Ureter (tissue), 1 donor: Measurements from ENCODE around the gene COL5A2. TPM values are rescaled to one million over a fixed set of nuclear protein-coding genes. Genes with fewer than 3 reads are reported as not detected.

Source experiments
- DNase-seq: peaks from one replicate; pipeline ENCODE4 v3.0.0-alpha.2; 2020; ENCODE audit warnings: low spot score
- total RNA-seq: library from RNA; stranded (reverse); gene quantifications from one replicate; pipeline ENCODE4 v1.2.4, GENCODE V29; 2023
- donor health status: DM: yes; HTN: yes; CAD: no.

Gene COL5A2
- 21.8 TPM for total RNA-seq

GRCh38 chr2:189179570-189179950 is at the start of gene COL5A2:
TSS of gene COL5A2 (minus strand) at chr2:189179761. CDS start at chr2:189179604, 157 bp downstream.
- DNase-seq: peak; percentile 42

GRCh38 chr2:189226017-189226416 is 46.5 kb upstream of the COL5A2 start:
- DNase-seq: no peak

DNA sequence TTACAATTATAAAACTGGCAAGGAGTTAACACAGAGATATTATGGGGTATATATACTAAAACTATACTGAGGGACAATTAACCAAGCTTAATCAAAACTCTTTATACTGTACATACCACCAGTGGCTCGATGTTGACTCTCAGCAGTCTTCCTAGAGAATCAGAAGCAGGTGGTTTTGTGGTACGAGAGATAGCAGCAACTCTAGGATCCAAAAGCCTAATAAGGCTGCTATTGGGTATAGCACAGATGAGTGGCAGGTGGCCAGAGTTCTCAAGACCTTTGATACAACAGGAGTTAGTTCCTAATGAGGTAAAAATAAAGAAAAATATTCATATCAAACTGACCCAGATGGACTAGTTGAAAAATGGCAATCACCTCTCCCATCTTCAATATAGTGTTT is 45.5 kb upstream of the COL5A2 start:
- no peak for DNase-seq

DNA sequence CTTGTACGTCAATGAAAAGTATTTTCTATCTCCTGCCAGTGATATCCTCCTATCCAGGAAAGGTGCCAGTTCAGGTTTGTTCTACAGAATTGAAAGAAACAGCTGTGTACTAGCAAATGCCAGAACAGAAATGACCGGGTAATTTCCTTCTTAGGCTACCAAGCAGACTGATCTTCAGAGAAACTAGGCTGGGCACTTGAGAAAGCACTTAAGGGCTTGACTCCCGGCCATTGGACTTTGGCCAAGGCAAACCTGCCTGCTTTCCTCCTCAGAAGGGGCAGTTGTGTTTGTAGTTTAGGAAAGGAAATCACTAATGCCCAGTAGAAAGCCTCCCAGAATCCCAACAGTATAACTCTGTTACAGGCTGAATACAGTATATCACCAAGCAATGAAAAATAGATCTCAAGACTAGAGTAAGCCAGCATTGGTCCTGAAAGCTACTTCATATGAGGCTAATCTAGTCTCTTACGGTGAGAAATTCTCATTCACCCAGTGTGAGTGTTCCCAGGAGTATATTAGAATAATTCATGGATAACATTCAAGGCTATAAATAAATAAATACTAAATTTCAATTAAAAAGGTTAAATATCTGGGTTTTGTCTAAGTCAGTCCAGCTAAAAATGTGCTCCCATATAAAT is 43.0 kb upstream of the COL5A2 start:
- DNase-seq: no peak

DNA sequence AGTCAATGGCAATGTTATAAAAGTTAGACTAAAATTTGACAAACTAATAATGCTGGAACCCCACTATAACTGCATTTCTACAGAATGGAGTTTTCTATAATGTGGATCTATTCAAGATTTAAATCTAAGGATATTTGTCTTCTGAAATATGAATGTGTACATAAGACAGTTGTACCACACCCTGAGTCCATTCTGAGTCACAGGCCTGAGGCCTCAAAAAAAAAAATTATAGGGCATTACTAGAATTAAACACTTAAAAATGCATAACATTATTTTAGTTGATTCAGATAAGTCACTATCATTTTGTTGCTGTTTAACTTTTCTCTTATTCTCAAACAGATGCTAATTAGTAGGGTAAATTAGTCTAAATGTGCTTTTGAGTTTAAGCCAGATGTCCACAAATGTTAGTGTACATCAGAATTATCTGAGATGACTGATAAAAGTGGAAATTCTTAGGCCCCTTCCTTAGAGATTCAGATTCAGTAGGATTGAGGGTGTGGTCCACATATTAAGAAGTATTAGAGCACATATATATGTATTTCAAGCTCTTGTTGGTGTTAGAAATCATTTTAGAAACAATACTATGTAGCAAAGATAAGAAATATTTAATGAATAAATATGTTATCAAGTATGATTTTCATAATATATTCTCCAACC is 42.4 kb upstream of the COL5A2 start:
- no peak for DNase-seq

DNA sequence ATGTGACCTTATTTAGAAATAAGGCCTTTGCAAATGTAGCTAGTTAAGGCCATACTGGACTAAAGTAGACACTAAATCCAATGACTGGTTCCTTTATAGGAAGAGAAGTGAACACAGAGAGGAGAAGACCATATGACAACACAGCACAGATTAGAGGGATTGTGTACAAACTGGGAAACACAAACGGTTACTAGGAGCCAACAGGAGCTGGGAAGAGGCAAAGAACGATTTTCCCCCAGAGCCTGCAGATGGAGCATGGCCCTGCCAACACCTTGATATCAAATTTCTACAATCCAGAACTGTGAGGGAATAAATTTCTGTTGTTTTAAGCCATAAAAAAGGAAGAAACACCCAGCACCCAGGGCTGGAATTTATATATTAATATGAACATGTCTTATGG is 38.7 kb upstream of the COL5A2 start:
- DNase-seq: no peak

DNA sequence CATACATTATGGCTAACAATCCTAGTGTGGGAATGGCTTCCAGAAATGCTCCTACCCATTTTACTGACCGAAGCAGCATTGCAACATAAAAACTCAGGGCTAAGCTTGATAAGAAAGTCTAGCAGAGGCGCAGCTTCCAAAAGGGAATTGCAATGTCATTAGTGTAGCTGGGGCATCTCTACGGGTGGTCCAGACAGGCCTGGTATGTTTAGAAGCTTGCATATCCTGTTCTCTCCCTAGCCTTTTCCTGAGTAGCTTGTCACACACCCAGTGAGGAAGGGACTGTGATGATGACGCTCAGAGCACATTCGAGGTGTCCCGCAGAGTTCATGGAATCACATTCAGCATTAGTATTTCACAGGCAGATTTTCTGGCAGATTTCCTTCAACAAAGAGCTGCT is 38.0 kb upstream of the COL5A2 start:
- no peak for DNase-seq

DNA sequence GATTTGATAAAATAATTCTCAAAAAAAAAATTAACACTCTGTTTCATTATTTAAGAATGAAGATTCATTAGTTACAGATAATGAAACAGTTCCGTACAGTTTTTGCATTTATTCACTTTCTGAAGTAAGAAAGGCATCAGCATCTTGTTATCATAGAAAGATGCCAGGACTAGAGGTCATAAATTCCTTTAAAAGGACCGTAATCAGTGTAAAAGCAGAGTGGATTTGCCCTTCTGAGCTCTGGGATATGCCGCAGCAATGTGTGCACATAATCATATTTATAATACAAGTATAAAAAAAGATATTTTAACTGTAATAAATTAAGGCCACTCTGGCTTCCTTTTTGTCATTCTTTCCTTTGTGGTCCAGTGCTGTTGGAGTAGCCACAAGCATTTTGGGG is 37.5 kb upstream of the COL5A2 start:
- no peak for DNase-seq

DNA sequence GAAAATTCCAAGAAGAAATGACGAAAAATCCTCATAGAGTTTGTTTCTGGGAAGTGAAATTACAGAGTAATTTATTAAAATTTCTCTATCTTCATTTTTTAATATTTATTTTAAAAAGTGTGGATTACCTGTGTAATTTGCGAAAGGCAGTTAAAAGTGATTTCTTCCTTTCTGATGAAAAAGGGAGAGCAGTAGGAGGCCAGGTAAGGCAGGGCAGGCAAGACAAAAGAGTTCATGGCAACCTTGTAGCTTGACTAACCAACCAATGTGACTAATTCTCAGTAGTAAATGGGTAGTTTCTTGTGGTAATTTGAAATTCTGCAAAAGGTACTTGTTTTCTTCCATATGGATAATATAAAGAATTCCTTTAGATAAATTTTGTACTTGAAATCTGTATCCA is 34.9 kb upstream of the COL5A2 start:
- no peak for DNase-seq

GRCh38 chr2:189213250-189213649 is 33.7 kb upstream of the COL5A2 start:
- no peak for DNase-seq

GRCh38 chr2:189210250-189211087 is 30.9 kb upstream of the COL5A2 start:
- no peak for DNase-seq

DNA sequence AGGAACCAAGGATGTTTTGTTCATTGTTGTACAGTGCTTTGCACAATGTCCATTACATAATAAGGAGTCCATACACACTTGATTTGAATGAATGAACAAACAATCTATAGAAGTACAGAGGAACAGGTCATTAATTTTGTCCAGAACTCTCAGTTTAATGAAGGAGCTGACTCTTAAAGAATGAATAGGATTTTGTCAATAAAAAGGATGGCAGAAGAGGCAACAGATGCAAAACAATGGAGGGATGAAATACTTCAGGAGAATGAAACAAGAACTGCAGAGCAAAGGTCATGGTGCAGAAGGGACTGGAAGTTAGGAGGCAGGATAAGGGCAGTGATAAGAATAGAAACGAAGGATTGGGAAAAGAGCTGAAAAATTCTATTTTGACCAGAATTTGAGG is 28.7 kb upstream of the COL5A2 start:
- DNase-seq: no peak

DNA sequence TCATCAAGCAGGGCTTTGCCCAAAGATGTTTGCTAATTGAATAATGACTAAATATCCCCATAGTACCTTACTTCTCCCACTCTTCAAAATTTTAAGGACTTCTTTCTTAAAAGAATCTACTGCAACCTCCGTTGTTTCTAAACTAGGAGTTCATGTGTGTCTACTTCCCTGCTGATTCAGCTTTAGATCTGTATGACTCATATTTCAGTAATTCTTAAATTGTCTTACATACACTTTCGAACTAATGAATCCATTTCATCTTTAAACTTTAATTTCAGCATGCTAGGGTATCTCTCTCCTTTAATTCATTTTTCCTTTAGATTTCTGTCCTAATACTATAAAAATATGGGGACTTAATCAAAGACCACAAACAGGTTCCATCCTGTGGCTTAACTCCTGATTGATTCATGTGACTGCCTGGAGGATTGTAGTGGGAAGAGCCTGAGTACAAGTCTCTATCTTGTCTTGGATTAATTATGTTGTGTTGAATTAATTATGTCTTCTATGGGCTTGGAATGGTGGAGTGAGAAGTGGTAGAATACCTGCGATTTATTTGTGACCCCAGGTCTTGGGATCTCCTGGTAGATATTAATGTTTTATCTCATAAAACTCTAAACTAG is 24.9 kb upstream of the COL5A2 start:
- no peak for DNase-seq

DNA sequence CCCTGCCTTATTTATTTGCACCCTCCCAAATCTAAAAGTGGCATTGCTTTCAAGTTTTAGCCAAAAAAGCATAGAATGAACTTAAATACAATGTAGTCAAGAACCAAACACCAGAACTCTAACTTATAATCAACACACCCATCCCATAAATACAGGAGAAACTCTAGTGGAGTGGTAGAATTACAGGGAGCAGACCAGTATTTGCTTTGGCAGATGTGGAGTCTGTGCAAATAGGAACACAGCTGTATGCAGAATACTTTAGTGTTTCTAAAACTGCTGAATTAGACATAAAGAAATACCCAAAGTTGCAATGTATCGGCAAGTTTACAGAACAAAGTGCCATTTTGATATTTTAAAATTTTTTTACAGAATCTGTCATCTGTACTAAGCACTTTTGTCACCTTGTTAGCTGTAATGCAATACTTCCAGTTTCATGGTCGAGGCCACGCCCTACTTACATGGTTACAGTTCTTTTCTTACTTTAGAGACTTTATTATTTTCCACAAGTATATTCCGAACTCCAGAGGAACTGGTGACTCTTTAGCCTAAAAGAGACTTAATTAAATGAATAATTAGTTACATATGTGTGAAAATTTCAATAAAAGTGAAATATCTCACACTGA is 23.7 kb upstream of the COL5A2 start:
- DNase-seq: no peak

- DNase-seq: no peak
Observed at GRCh38 chr2:189199797-189200196, 20.2 kb upstream of the COL5A2 start.

- DNase-seq: no peak
Observed at GRCh38 chr2:189192766-189193165, 13.2 kb upstream of the COL5A2 start.

DNA sequence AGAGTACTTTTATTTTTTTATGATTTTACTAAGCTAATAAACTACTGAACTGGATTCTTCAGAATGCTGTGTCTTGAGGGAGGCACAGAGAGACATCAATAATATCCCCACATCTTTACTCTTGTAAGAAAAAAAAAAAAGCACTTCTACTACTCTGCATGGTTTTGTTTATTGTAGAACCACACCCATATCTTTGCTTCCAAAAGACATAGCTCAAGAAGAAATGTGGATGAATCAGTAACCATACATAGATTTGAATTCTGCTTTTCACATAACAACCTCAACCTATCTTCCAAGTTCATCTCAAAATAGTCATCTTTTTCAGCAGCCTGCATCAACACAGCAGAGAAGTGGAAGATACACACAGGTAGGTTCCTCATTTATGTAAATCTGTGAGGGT is 12.2 kb upstream of the COL5A2 start:
- no peak for DNase-seq

- no peak for DNase-seq
Observed at GRCh38 chr2:189190685-189191084, 11.1 kb upstream of the COL5A2 start.

DNA sequence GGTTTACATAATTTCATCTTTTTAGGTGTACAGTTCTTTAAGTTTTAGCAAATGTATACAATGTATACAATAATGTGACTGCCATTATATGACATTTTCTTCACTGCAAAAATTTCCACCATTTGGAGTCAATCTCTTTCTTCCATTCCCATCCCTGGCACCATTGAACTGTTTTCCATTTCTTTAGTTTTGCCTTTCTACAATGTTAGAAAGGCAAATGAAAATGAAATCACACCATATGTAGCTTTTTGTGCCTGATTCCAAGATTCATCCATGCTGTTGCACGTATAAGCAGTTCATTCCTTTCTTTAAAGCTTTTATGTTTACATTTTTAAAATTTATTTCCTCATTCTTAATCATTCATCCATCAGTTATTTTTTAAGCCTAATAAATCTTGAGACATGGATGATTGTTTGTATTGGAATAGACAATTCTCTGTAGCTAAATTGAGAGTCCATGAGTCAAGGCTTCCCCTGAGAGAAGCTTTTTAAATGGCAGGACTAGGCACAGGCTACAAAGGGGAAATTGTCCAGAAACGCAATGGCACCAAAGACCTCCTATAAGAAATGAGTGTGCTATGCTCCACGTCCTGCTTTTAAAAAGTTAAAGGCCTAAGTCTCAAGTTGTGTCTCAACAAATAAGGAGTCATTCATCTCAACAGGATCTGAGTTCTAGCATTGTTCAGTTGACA is 8.7 kb upstream of the COL5A2 start:
- DNase-seq: no peak

- no peak for DNase-seq
Observed at GRCh38 chr2:189183170-189183569, 3.6 kb upstream of the COL5A2 start.

DNA sequence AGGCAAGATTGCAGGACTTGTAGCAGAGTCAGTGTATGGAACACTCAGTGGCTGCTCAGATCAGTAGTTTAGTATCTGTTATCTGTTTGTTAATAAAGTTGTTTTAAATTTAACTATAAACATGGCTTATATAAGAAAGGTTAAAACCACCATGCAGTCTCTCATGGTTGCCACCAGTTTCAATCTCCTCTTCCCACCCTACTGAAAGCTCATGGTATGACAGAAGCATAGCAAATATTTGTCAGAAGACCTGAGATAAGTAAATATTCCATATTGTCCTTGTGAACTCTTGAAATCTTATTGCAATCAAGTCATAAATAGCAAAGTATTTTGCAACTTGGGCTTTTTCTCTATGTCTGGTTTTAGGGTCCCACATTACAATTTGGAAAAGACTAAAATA is 2.1 kb upstream of the COL5A2 start:
- no peak for DNase-seq
